ENCODE results near the gene PYDC2. TPM values are rescaled to one million over a fixed set of nuclear protein-coding genes. Genes with fewer than 3 reads are reported as not detected.
"Not testable (repeated sequence)": the region's sequence is repeated elsewhere in the genome, so short reads cannot be mapped to it uniquely, and the experiment has no call there.

The PYDC2 gene
- total RNA-seq, 1 donor from 2014 or later: not detected

DNA sequence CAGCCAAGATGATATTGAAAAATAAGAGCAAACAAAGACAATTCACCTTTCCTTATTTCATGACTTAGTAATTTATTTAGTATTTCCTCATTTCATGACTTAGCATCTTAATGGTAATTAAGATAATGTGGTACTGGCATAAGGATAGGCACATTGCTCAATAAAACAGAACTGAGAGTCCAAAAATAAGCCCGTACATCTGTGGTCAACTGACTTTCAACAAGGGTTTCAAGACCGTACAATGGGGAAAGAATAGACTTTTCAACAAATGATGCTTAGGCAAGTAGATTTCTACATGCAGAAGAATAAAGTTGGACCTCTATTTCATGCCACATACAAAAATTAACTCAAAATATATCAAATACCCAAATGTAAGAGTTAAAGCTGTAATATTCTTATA lies 603 bp upstream of the PYDC2 start:
- DNase-seq (ENCODE audit: low spot score in 2 of 2) (no peak), FAIRE-seq (no peak)

GRCh38 chr3:191470080-191470479 lies 9.1 kb downstream of the PYDC2 start:
- no peak for FAIRE-seq
- DNase-seq (ENCODE audit: low spot score in 2 of 2): no peak

- no peak for DNase-seq (ENCODE audit: low spot score in 2 of 2)
- FAIRE-seq: no peak
Measured at GRCh38 chr3:191470545-191470944, 9.6 kb downstream of the PYDC2 start.

- no peak for FAIRE-seq
- DNase-seq (ENCODE audit: low spot score in 2 of 2): no peak
Measured at GRCh38 chr3:191473661-191474198, 12.8 kb downstream of the PYDC2 start.

GRCh38 chr3:191476066-191476772 lies 15.3 kb downstream of the PYDC2 start:
- DNase-seq (ENCODE audit: low spot score in 2 of 2) (no peak), FAIRE-seq (no peak)

- FAIRE-seq; DNase-seq (ENCODE audit: low spot score in 2 of 2): not testable (repeated sequence)
Measured at GRCh38 chr3:191483994-191484393, 23.0 kb downstream of the PYDC2 start.

- DNase-seq (ENCODE audit: low spot score in 2 of 2): no peak
- no peak for FAIRE-seq
Measured at GRCh38 chr3:191484461-191484860, 23.5 kb downstream of the PYDC2 start.

- FAIRE-seq: no peak
Measured at GRCh38 chr3:191492601-191493000, 31.6 kb downstream of the PYDC2 start.

DNA sequence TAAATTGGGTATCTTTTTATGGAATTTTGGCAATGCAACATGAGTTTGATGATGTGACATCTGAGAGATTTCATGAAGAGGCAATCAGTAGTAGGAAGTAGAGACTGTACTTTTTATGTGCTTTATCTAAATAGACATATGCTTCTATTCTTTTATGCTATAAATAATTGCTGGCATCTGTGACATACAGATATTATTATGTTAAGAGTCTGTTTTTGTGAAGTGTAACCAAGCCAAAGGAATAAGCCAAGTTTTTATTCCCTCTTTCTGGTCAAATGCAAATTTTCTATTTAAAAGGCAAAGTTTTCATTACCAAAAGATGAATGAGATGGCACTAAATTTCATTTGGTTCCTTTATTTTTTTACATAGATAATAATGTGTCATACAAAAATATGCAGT lies 32.4 kb downstream of the PYDC2 start:
- DNase-seq (ENCODE audit: low spot score in 2 of 2): no peak
- FAIRE-seq: no peak

More at GRCh38 chr3:191492601-191493000, 31.6 kb downstream of the PYDC2 start:
- DNase-seq (ENCODE audit: low spot score in 2 of 2): no peak

DNA sequence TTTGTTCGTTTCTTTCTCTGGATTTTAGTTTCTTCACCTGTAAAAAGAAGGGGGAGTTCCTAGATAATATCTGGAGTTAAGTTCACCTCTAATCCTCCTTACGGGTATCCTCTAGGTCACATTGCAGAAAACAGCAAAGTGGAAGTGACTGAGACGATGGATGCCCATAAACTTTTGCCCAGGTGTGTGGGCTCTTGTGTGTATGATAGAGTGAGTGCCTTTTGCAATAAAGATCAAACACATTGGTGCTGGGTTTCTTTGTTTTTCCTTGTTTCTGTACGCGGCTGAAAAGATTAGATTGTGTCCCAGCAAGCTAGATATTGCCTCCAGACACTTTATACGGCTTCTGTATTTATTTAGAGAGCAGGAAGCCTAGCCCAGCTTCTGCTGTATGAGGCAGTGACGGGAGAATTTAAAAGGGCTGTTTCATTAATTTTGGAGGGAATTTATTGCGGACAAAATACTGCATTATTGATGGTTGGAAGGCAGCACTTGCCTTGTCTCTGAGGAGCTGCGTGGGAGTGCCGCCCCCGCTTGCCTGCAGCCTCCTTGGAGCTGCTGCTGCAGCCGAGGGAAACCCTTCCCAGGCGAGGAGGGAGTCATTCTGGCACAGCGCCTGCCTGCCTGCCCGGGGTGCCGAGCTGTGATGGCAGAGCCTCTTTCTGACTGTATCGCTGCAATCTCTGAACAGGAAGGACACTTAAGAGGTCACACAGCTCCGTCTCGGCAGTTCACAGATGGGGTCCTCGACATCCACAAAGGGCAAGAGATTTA lies 38.5 kb downstream of the PYDC2 start:
- DNase-seq (ENCODE audit: low spot score in 2 of 2) (peak in 1 of 2 donors; percentile 50), FAIRE-seq (no peak)

DNA sequence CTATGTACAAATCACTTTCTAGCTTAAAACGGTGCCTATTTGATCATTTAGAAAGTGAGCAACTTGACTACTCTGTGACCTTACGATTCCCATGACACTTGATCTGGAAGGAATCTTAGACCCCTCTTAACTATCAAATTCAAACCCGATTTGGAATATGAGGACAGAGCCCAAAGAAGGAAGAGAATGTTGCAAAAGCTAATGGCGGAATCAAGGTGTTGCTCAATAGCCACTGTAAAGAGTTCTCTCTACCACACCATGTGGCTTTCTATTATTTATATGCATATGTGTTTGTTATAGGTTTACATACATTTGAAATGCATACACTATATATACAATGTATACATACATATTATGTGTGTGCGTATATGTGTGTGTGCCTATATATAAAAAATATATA lies 39.9 kb downstream of the PYDC2 start:
- no peak for FAIRE-seq
- no peak for DNase-seq (ENCODE audit: low spot score in 2 of 2)

DNA sequence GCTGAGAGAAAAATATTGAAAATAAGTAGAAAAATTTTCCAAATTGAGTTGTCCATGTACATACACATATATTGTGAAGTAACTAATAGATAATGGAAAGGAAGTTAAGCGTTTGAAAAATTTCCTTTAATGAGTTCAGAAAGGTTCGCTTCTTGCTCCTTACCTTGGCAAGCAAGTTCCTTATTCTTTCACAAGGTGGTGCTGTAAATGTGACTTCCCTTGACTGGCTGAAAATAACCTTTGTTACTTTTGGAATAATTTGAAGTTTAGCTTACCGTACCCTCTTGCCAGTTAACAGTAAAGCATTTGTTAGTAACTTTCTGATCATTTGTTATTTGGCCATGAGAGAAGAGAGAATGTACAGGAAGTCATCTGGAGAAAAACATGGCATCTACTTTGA lies 41.6 kb downstream of the PYDC2 start:
- FAIRE-seq (no peak), DNase-seq (ENCODE audit: low spot score in 2 of 2) (no peak)

GRCh38 chr3:191509078-191509477 lies 48.1 kb downstream of the PYDC2 start:
- DNase-seq (ENCODE audit: low spot score in 2 of 2) (no peak), FAIRE-seq (no peak)

Small RNA genes lying within 50 kb of the gene (small RNA-seq; reads per million reads assigned to genes)
- gene PYDC2: not detected

Other genes starting within 250 kb of the PYDC2 start
- gene CCDC50, start 131.8 kb upstream of the PYDC2 start, total RNA-seq: 83.2 TPM
- 0.41 TPM for gene UTS2B, start 130.6 kb upstream of the PYDC2 start, total RNA-seq